ENCODE data around the gene PRG3. TPM values are rescaled to one million over a fixed set of nuclear protein-coding genes. Genes with fewer than 3 reads are reported as not detected.

Gene PRG3
- total RNA-seq, 1 experiment from 2014 or later, result not detected

DNA sequence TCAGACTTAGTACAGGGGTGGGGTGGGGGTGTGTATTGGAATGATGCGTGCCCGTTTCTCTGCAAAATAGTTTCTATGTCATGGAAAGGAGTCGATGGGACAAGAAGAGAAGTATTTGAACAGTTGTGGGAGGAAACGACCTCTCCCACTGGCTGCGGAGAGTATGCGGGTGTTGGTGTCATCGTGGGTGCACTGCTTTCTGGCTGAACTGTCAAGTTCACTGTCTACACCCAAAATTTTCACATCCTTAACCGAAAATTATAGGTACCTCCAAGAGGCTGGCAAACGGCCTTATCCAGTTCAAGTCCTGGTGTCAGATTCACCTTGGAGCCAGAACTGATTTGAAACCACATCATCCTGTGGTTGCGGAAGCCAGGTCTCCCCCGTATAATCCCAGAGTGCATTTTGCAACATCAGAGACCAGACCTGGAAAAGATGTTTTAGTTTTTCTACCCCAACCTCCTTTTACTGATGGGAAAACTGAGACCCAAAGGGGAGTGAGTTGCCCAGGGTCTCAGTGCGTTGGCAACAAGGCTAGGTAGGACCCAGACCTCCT is 44.8 kb downstream of the PRG3 start:
- DNase-seq (ENCODE audit: low read depth, low spot score), result no peak
- in situ Hi-C loops (cut with HindIII; ENCODE audit: low pct_unique_long_range_greater_than_20kb, low sequenced_read_pairs), result no loop called here

- in situ Hi-C loops (cut with HindIII; ENCODE audit: low pct_unique_long_range_greater_than_20kb, low sequenced_read_pairs), result no loop called here
- DNase-seq (ENCODE audit: low read depth, low spot score), result peak; percentile 83
Observed at GRCh38 chr11:57335343-57336110, 45.4 kb downstream of the PRG3 start, which contains the start of gene SSRP1. SSRP1 (minus strand) TSS chr11:57335892; CDS start chr11:57335121, 771 bp downstream.

DNA sequence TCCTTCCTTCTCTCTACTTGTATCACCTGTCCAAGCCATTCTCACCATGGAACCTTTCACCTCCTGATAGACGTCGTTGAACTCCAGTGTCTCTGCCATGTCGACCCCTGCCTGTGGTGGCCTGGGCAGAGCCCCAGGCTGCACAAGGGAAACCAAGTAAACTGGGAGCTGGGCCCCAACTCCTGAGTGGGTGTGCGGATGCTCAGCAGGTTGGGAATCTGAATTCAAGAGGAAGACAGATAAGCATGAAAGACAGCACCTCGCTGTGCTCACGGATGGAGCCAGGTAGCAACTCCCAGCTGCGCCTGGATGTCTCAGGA is 46.0 kb downstream of the PRG3 start:
- no peak for DNase-seq (ENCODE audit: low read depth, low spot score)
- in situ Hi-C loops (cut with HindIII; ENCODE audit: low pct_unique_long_range_greater_than_20kb, low sequenced_read_pairs), result no loop called here

DNA sequence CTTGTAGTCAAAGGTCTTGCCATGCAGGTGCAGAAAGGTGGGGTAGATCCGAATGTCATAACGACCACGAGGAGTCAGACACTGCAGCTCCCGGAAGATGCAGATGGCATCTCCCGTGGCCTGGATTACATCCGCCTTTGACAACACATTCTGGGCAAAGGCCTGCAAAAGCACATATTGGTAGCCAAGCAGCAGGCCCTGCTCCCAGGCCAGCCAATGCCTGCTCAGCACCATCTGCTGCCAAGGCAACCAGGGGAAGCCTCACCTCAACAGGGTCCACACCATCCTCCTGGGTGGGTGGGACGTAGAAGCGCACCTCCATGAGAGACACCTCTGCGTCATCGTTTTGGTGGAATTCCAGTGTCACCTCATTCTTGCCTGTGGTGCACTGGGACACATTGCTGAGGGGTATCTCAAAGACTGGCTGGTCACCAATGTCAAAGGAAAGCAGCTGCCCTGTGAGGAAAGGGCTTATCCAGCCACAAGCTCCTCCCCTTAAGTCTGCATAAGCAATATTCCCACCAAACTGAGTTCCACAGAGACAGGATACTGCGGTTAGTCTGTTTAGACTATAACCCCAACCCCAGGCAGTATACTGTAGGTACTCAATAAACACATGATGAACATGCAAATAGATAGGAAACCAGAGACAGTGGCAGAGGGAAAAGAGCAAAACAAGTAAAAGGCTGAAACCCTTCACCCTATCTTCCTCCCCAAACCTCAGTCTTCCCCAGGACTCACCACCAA is 48.1 kb downstream of the PRG3 start:
- no peak for DNase-seq (ENCODE audit: low read depth, low spot score)
- in situ Hi-C loops (cut with HindIII; ENCODE audit: low pct_unique_long_range_greater_than_20kb, low sequenced_read_pairs), result no loop called here

DNA sequence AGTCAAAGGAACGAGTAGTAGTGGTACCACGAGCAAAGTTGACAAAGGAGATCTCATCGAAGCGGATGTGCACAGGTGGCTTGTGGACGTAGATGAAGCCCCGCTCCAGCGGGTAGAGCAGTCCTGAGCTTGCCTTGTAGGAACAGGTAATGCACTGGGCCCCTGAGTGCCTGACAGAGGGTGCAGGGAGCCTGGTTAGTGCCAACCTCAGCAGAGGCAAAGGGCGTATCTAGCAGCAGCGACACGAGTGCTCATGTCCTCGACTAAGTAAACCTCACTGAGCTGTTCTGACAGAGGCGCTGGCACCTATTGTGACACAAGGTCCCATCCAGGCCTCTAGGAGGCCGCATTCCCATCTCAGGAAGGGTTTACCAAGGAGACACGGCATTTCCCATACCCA is 49.2 kb downstream of the PRG3 start:
- no peak for DNase-seq (ENCODE audit: low read depth, low spot score)
- in situ Hi-C loops (cut with HindIII; ENCODE audit: low pct_unique_long_range_greater_than_20kb, low sequenced_read_pairs), result no loop called here

GRCh38 chr11:57330029-57330428 is 50.9 kb downstream of the PRG3 start:
- in situ Hi-C loops (cut with HindIII; ENCODE audit: low pct_unique_long_range_greater_than_20kb, low sequenced_read_pairs), result no loop called here

DNA sequence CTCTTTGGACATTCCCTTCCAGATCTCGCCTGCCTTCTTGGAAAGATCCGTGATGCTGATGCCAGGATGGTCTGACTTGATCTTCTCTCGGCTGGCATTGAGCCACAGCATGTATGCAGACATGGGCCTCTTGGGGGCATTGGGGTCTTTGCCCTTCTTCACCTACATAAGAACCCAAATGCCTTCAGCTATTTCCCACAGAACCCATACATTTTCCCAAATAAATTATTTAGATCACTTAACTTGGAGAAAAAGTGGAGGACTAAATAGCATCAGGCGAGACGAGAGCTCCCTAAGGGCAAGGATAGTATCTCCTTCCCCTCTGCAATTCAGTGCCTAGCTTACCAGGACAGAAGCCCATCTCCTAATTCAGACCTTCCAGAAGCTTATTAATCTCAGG is 53.2 kb downstream of the PRG3 start:
- in situ Hi-C loops (cut with HindIII; ENCODE audit: low pct_unique_long_range_greater_than_20kb, low sequenced_read_pairs), result no loop called here
- DNase-seq (ENCODE audit: low read depth, low spot score), result no peak

More at GRCh38 chr11:57330029-57330428, 50.9 kb downstream of the PRG3 start:
- no peak for DNase-seq (ENCODE audit: low read depth, low spot score)

Other genes with a start within 250 kb of the PRG3 start
- not detected in 2 replicates for gene LRRC55, start 199.2 kb downstream of the PRG3 start, total RNA-seq (2014; rRNA removed; shearing (Covaris generic))
- not detected in 2 replicates for gene APLNR, start 143.9 kb downstream of the PRG3 start, total RNA-seq (2014; rRNA removed; shearing (Covaris generic))
- 8.1 and 9.0 TPM in 2 replicates for gene TNKS1BP1, start 56.2 kb downstream of the PRG3 start, total RNA-seq (2014; rRNA removed; shearing (Covaris generic))
- 71.2 and 76.2 TPM in 2 replicates for gene SSRP1, start 45.3 kb downstream of the PRG3 start, total RNA-seq (2014; rRNA removed; shearing (Covaris generic))
- not detected in 2 replicates for gene P2RX3, start 42.8 kb downstream of the PRG3 start, total RNA-seq (2014; rRNA removed; shearing (Covaris generic))
- not detected in 2 replicates for gene PRG2, start 9.5 kb upstream of the PRG3 start, total RNA-seq (2014; rRNA removed; shearing (Covaris generic))
- gene SLC43A3, start 46.0 kb upstream of the PRG3 start, total RNA-seq (2014; rRNA removed; shearing (Covaris generic)), result 30.6 and 37.0 TPM in 2 replicates
- gene RTN4RL2, start 79.4 kb upstream of the PRG3 start, total RNA-seq (2014; rRNA removed; shearing (Covaris generic)), result 0.29 and 1.1 TPM in 2 replicates
- gene SLC43A1, start 134.6 kb upstream of the PRG3 start, total RNA-seq (2014; rRNA removed; shearing (Covaris generic)), result 10.1 and 11.2 TPM in 2 replicates
- 48.5 and 51.6 TPM in 2 replicates for gene TIMM10, start 149.6 kb upstream of the PRG3 start, total RNA-seq (2014; rRNA removed; shearing (Covaris generic))
- gene SMTNL1, start 156.4 kb upstream of the PRG3 start, total RNA-seq (2014; rRNA removed; shearing (Covaris generic)), result not detected in 2 replicates
- 17.0 and 22.4 TPM in 2 replicates for gene UBE2L6, start 186.5 kb upstream of the PRG3 start, total RNA-seq (2014; rRNA removed; shearing (Covaris generic))
- not detected in 2 replicates for gene SERPING1, start 216.5 kb upstream of the PRG3 start, total RNA-seq (2014; rRNA removed; shearing (Covaris generic))